HG02623 (cell line): ENCODE data around the gene NT5E.
"Not testable (repeated sequence)": the region's sequence is repeated elsewhere in the genome, so short reads cannot be mapped to it uniquely, and the experiment has no call there.

ENCODE experiments used
- ATAC-seq: cut with Tn5 transposase; IDR thresholded peaks from one replicate; pipeline ENCODE4 v1.9.1; 2021; ENCODE audit warnings: moderate library complexity; ENCODE audit not compliant: unreplicated experiment

NT5E gene

GRCh38 chr6:85484948-85485347, 35.1 kb downstream of the NT5E start:
- no peak for ATAC-seq

GRCh38 chr6:85490516-85491248, 40.8 kb downstream of the NT5E start:
- no peak for ATAC-seq

DNA sequence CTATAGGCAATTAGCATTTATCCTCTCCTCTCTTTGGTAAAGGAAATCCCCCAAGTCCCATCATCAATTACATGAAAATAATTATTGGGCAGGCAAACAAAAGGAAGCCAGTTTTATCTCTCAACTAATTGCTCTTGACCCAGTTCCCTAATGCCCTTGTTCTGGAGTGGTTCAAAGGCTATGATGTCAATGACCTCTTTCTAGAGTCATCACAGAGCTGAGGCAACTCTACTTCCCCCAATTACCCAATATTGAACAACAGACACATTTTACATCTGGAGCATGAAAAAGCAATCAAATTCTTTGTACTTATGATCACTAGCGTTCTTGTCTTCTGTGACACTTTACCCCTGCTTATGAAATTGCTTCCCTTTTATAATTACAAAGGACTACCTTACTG, 43.5 kb downstream of the NT5E start:
- no peak for ATAC-seq

DNA sequence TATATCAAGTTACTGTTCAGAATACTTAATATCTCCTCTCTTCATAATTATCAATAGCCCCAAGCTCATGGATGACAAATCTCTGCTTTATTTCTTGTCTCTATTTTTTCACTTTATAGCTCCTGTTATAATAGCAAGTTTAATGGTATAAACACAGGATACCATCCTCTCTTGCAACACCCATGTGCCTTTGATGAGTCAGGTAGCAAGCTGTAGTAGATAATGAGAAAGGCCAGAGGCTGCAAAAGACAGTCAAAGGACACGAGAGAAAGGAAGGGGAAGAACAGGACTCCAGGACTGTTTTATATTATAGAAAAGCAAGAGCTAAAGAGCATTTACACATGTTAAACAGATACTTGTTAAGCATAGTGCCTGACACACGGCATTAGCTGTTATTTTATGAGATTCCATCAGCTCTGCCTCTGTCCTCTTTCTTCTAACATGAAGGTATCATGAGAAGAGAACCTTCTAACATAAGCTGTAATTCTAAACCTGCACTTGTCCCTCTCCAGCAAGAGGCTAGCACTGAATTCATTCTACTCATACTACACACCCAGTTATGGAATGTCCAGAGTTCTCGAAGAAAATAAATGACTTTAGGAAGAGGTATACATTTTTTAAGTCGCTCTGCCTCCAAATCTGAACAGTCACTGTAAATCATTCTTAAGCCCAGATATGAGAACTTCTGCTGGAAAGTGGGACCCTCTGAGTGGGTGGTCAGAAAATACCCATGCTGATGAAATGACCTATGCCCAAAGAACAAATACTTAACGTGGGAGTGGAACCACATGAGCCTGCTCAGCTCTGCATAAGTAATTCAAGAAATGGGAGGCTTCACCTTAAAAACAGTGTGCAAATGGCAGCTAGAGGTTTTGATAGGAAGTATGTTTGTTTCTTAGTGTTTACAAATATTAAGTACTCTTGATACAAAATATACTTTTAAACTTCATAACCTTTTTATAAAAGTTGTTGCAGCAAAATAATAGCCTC, 45.0 kb downstream of the NT5E start:
- ATAC-seq = no peak

DNA sequence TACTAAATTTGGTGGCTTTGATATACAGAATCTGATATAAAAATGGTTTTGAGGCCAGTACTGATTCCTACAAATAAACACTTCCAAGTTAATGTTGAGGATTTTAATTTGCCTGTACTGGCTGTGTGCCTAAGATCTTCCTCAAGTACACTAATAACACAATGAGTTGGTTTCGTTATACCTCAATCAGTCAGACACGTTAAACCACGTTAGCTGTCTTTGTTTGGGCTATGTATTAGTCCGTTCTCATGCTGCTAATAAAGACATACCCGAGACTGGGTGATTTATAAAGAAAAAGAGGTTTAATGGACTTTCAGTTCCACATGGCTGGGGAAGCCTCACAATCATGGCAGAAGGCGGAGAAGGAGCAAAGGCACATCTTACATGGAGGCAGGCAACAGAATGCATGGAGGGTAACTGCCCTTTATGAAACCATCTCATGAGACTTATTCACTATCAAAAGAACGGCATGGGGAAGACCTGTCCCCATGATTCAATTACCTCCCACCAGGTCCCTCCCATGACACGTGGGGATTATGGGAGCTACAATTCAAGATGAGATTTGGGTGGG, 46.2 kb downstream of the NT5E start:
- ATAC-seq = no peak

DNA sequence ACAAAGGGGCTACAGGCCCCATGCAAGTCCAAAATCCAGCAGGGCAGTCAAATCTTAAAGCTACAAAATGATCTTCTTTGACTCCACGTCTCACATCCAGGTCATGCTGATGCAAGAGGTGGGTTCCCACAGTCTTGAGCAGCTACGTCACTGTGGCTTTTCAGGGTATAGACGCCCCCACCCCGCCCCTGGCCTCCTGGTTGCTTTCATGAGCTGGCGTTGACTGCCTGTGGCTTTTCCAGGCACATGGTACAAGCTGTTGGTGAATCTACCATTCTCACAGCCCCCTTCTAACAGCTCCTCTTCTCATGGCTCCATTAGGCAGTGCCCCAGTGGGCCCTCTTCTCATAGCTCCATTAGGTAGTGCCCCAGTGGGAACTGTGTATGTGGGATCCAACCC, 47.0 kb downstream of the NT5E start:
- ATAC-seq = no peak

- ATAC-seq = no peak
These were observed 48.8 kb downstream of the NT5E start for GRCh38 chr6:85498596-85499258.

DNA sequence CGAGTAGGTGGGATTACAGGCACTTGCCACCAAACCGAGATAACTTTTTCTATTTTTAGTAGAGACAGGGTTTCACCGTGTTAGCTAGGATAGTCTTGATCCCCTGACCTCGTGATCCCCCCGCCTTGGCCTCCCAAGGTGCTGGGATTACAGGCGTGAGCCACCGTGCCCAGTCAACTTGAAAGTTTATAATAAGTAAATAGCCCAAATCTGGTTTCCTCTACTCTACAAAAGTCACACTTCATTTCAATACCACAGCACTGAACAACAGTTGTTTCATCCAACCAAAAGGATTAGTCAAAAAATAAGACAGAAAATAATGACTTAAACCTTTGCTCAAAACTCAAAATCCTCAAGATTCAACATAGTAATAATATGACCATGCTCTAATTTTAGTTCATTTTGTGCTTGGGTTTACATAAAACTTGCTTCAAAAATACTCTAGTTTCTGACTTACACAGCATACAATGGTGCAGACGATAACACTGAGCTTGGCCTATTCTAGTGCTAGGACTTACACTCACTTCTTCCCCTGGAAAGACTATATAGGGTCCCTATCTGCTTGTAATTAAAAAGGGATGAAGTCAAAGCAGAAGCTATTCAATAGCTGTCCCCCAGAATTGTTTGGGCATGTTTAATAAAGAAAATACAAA, 56.7 kb downstream of the NT5E start:
- no peak for ATAC-seq

DNA sequence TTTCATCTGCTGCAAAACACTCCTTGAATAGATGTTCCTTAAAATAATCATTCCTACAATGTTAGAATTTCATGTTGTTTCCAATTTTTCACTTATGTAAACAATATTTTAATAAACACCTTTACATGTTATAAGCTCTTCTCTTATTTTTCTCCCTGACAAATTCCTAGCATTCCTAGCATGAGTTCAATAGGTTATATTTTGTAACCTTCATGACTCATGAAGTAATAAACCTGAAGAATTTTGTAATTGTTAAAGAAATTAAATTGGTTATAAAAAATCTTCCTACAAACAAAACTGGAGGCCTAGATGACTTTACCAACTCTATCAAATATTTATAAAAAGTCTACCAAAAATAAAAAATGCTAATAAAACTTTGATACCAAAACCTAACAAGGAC, 66.3 kb downstream of the NT5E start:
- no peak for ATAC-seq

- not testable (repeated sequence) for ATAC-seq
These were observed 74.4 kb downstream of the NT5E start for GRCh38 chr6:85524281-85524680.

GRCh38 chr6:85537055-85537494, 87.2 kb downstream of the NT5E start:
- ATAC-seq = no peak

DNA sequence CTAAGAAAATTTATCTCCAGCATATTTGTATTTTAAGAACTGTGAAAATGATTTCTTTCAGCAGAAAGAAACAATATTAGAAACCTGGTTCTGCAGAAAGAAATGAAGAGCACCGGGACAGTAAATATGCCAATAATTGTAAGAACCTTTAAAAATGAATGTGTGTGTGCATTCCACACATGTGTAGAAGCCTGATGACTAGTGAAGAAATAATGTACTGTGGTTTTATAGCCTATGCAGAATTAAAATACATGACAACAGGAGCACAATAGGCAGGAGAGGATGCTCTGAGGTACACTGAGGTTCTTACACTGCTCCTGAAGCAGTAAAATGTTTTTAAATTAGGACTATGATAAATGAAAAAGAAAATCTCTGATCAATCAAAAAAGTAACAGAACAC, 94.9 kb downstream of the NT5E start:
- no peak for ATAC-seq
